Measurements from ENCODE around the gene MMP23B.

Gene MMP23B

GRCh38 chr1:1600861-1601563 is 31.0 kb upstream of the MMP23B start:
- TF ChIP-seq CTCF (conservative IDR thresholded peaks at IDR 0.05; ENCODE audit: low read depth, low read length) = no peak

GRCh38 chr1:1601564-1602303 is 30.2 kb upstream of the MMP23B start:
- no peak for TF ChIP-seq CTCF (conservative IDR thresholded peaks at IDR 0.05; ENCODE audit: low read depth, low read length)
- DNase-seq (ENCODE audit: low read depth) = no peak

More at GRCh38 chr1:1600861-1601563, 31.0 kb upstream of the MMP23B start:
- H3K4me3 ChIP-seq (ENCODE audit: low read length) = no peak overlapping the region
- no peak for DNase-seq (ENCODE audit: low read depth)

GRCh38 chr1:1602304-1602967 is 29.5 kb upstream of the MMP23B start:
- TF ChIP-seq CTCF (conservative IDR thresholded peaks at IDR 0.05; ENCODE audit: low read depth, low read length) = no peak
- no peak overlapping the region for H3K4me3 ChIP-seq (ENCODE audit: low read length)
- DNase-seq (ENCODE audit: low read depth) = no peak

More at GRCh38 chr1:1601564-1602303, 30.2 kb upstream of the MMP23B start:
- H3K4me3 ChIP-seq (ENCODE audit: low read length) = no peak overlapping the region

- DNase-seq (ENCODE audit: low read depth) = no peak
- no peak for TF ChIP-seq CTCF (conservative IDR thresholded peaks at IDR 0.05; ENCODE audit: low read depth, low read length)
- H3K4me3 ChIP-seq (ENCODE audit: low read length) = no peak overlapping the region
Measured at GRCh38 chr1:1602968-1603506, 28.9 kb upstream of the MMP23B start.

- no peak for DNase-seq (ENCODE audit: low read depth)
- no peak overlapping the region for H3K4me3 ChIP-seq (ENCODE audit: low read length)
- no peak for TF ChIP-seq CTCF (conservative IDR thresholded peaks at IDR 0.05; ENCODE audit: low read depth, low read length)
Measured at GRCh38 chr1:1603671-1604373, 28.2 kb upstream of the MMP23B start.

- DNase-seq (ENCODE audit: low read depth) = no peak
- H3K4me3 ChIP-seq (ENCODE audit: low read length) = no peak overlapping the region
- no peak for TF ChIP-seq CTCF (conservative IDR thresholded peaks at IDR 0.05; ENCODE audit: low read depth, low read length)
Measured at GRCh38 chr1:1604374-1605033, 27.5 kb upstream of the MMP23B start.

Measured in retinal pigment epithelial cell (primary cell).